NCI-H2029 (cell line): ENCODE results near the gene HBS1L.
A peak's percentile ranks its signal among the peaks of the same experiment; 100 is the strongest.
"Not testable (repeated sequence)": the region's sequence is repeated elsewhere in the genome, so short reads cannot be mapped to it uniquely, and the experiment has no call there.

Experiments
- DNase-seq: peaks from one replicate; lab custom pipeline; 2025; lab: John Stamatoyannopoulos, UW

HBS1L gene

GRCh38 chr6:135075018-135075417 lies 20.4 kb upstream of the HBS1L start:
- DNase-seq: no peak

GRCh38 chr6:135073756-135074393 lies 19.3 kb upstream of the HBS1L start:
- DNase-seq: no peak

DNA sequence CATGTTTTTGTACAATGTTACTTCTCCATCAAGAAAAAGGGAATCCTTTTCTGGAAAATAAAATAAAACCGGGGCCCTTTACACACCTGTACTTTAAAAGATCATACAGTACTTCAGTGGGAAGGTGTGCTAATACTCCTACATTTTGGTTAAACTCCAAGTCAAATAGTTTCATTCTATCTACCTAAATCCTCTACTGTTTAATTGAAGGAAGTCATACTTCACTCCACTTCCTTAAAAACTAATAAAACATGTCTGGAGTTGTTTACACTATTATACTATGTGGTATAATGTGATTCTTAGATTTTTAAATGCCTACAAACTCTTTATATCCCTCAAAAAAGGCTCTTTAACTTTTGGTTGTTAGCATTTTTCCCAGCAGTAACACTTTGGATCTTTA lies 18.6 kb upstream of the HBS1L start:
- DNase-seq: no peak

DNA sequence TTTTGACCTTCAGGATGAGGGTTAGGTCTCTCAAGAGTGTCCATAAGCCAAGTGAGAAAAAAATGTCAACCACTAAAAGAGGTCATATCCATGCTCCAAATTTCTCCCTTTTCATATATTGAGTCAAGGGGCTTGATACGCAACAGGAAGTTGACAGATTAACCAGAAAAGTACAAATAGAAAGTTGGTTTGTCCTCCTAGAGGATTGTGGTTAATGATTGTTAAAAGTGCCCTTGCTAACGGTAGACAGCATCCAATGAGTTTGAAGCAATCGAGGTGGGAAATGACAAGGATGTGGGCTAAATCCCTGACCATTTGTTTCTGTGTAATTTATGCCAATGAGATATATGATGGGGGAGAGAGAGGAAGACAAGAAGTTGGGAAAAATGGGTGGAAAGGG lies 18.1 kb upstream of the HBS1L start:
- DNase-seq: no peak

GRCh38 chr6:135071541-135071940 lies 16.9 kb upstream of the HBS1L start:
- DNase-seq: no peak

DNA sequence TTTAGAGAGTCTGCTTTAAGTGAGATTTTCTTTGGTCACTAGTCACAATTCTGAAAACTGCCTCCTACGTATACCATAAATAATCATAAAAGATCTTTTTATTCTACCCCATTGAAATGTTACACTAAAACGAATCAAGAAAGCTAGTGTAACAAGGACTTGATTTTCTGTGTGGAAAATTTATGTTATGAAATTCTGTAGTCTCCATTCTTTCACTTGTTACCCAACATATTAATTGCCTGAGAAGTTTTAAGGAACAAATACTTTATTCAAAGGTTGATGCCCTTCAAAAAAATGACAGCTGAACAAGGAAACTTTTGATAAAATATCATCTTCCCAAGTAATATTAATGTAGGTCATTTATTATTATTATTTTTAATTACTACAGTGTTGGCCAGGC lies 13.3 kb upstream of the HBS1L start:
- no peak for DNase-seq

- DNase-seq: no peak
Observed at GRCh38 chr6:135066806-135067205, 12.2 kb upstream of the HBS1L start.

GRCh38 chr6:135066397-135066796 lies 11.8 kb upstream of the HBS1L start:
- DNase-seq: no peak

- DNase-seq: no peak
Observed at GRCh38 chr6:135064586-135064985, 10.0 kb upstream of the HBS1L start.

- DNase-seq: no peak
Observed at GRCh38 chr6:135063926-135064325, 9.3 kb upstream of the HBS1L start.

GRCh38 chr6:135062735-135063134 lies 8.1 kb upstream of the HBS1L start:
- peak; percentile 19 for DNase-seq

- no peak for DNase-seq
Observed at GRCh38 chr6:135060076-135060475, 5.5 kb upstream of the HBS1L start.

- not testable (repeated sequence) for DNase-seq
Observed at GRCh38 chr6:135058299-135058698, 3.7 kb upstream of the HBS1L start.

DNA sequence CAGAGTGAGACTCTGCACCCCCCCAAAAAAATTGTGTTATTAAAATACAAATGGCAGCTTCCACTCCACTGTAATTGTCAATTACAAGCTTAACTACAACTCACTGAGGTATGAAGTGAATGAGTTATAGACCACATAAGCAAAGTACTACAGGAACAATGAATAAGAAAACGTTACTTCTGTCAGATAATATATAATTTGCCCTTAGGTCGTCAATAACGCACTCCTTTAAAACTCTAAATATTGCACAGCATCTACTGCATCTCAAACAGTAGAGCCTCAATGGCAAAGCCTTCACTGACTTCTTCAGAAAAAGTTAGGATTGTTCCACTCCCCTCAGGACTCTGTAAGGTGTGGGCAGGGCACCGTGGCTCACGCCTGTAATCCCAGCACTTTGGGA lies 2.0 kb upstream of the HBS1L start:
- DNase-seq: no peak

DNA sequence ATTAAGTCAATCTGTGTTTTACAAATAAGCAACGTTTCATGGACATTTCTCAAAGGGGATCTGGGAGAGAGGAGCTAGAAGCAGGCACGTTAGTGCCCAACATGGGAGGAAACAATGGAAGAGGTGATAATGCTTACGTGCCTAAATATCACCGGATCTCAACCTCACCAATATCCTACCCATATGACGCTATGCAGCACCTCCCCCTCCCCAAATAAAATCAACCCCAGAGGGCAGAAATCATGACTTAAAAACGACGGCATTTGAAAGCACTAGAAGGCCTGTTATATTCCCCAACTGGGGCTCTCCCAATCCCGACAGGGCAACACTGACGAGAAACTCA lies 425 bp downstream of the HBS1L start:
- peak; percentile 0 for DNase-seq

DNA sequence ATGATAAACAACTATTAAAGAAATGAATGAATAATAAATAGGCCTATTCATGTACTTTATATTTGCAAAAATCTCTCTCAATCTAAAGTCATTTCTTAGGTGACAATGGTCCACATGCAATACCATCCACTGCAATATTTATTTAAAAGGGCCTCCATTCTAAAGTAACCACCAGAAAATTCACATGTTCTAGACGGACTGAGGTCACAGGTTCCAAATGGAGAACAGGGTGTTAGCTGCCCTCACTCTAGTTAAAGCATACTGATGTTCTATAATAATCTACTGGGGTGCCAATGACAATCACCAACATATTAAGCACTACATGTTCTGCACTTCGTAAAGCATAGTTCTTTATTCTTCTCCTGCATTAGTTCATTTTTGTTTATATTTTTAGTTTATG lies 1.2 kb downstream of the HBS1L start:
- DNase-seq: no peak

DNA sequence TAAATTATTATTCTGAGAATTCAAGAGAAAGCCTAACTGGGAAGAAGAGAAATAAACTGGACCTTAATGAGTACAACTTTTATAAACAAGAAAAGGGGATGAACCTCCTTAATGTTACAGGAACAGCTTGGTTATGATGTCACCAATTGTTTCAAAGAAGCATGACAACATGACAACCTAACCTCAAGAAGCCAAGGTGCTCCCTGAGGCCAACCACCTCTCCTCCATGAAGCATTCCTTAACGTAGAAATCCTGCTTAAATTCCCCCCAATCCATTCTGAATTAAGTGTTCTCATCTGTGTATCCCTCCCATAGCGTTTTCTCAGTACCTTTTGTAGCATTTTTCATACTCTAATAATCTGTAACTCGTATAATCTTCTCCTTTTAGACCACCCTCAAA lies 1.7 kb downstream of the HBS1L start:
- DNase-seq: no peak

DNA sequence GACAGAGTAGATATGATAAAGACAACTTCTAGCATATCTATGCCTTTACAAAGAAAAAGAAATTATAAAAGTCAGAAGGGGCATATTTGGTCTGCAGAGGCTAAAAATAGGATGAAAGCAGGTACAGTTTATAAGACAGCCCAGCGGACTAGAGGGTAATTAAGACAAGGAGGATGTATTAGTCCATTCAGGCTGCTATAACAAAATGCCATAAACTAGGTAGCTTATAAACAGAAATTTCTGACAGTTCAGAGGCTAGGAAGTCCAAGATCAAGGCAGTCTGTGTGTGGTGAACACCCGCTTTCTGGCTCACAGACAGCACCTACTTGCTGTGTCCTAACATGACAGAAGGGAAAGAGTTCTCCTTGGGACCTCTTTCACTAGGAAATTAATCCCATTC lies 5.7 kb downstream of the HBS1L start:
- no peak for DNase-seq

- no peak for DNase-seq
Observed at GRCh38 chr6:135047336-135047735, 7.3 kb downstream of the HBS1L start.

- DNase-seq: no peak
Observed at GRCh38 chr6:135046912-135047311, 7.7 kb downstream of the HBS1L start.

DNA sequence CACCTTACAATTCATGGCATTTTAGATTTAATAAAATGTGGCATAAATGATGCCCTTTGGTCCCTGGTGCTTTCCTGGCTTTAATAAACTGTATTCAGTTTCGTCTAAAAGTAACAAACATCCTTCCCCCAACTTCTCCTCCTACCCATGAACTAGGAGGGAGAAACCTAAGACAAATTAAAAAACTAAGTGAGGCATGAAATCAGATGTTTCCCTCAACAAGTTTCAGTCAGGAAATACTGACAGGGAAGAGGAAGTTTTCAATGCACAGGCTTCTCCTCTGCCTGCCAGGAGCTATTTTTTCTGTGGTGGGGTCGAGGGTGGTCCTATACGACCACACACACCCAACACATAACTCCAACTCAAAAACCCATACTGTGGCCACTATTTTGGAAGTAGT lies 10.0 kb downstream of the HBS1L start:
- DNase-seq: no peak

DNA sequence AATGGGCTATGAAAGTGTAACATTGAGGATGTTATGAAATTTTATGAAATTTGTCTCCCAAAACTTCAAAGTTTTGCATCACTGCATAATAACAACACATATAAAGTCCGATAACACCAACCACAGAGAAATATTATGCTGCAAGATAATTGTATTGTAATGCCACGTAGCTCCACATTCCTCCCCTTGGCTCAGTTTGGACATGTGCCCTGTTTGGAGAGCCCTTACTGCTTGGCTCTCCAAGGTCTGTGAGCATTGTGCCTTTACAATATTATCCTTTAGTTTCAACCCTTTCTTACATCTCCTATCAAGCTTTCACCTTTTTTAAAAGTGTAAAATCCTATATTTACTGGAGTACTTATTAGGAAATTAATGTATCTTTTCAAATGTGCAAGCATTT lies 10.8 kb downstream of the HBS1L start:
- DNase-seq: no peak

DNA sequence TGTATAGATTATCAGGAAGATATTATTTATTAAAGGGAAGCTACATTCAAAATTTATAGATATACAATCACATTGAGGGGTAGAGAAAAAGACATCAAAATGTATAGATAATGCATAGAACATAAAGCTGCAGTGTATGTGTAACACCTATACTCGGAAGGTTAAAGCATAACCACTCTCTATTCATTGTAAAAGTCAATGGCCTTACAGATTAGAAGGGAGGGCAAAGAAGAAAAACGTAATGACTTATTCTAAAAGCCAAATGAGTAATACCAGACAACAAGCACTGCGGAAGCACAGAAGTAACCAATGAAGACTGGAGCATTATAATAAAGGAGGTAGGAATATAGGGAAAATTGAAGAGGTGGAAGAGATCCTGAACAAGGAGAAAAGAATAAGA lies 11.3 kb downstream of the HBS1L start:
- no peak for DNase-seq

GRCh38 chr6:135038335-135038734 lies 16.3 kb downstream of the HBS1L start:
- no peak for DNase-seq

DNA sequence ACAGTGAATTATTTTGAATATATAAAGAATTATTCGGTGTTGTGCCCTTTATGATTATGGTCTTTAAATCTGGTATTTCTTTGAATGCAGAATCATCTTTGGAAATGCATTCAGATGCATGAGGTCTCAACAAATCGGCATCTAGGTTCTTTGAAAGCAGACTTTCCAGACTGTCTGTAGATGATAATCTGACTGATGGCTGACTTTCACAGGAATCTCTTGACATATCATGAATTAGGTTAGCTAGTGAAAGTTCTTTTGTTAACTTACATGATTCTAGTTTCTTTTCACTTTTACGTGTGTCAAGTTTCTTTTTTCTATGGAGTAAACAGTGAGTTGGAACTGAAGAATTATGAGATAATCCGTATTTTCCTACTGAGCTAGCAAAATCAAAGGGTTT lies 17.1 kb downstream of the HBS1L start:
- DNase-seq: no peak
